SK-N-SH (cell line): ENCODE results near the gene AGO1.
"Not testable (repeated sequence)": the region's sequence is repeated elsewhere in the genome, so short reads cannot be mapped to it uniquely, and the experiment has no call there.

Source experiments
- FOXM1 ChIP-seq: IDR thresholded peaks from 2 replicates; pipeline ENCODE4 v1.4.0; 2012; ENCODE audit warnings: low read depth, mild to moderate bottlenecking
- POLR2AphosphoS5 ChIP-seq: IDR thresholded peaks from 2 replicates; pipeline ENCODE4 v1.6.1; 2012; ENCODE audit warnings: low read depth, low read length
- RFX5 ChIP-seq: IDR thresholded peaks from 2 replicates; pipeline ENCODE4 v1.6.1; 2012; ENCODE audit warnings: mild to moderate bottlenecking, improper control_type of control experiment, low read length
- TAF1 ChIP-seq: IDR thresholded peaks from 2 replicates; pipeline ENCODE4 v1.6.1; 2012; ENCODE audit warnings: low read depth, mild to moderate bottlenecking, low read length, moderate library complexity, borderline replicate concordance

DNA sequence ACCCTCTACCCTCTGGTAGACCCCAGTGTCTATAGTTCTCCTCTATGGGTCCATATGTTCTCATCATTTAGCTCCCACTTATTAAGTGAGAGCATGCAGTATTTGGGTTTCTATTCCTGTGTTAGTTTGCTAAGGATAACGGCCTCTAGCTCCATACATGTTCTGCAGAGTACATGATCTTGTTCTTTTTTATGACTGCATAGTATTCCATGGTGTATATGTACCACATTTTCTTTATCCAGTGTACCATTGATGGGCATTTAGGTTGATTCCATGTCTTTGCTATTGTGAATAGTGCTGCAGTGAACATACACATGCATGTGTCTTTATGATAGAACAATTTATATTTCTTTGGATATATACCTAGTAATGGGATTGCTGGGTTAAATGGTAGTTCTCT is 81.3 kb downstream of the AGO1 start:
- not testable (repeated sequence) for TF ChIP-seq FOXM1, POLR2AphosphoS5, RFX5, TAF1
